Measurements from ENCODE around the gene VPS37B.

Gene VPS37B

DNA sequence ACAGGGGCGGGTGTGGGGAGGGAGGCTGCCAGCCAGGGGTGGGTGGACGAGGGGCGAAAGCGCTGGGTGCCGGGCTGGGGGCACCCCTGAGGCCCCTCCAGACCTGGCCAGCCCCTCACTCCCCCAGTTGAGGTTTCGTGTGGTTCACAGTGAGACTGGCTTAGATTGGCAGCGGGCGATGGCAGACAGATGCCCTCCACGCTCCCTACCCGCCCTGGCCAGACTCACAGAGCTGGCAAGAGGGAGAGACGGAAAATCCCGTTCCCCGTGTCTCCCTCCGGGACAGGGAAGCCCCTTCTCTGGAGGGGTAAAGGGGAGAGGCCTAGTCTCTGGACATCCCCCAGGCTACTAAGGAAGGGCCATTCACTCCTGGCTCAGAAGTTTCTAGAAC is 33.2 kb upstream of the VPS37B start:
- TF ChIP-seq, protein P1, sequence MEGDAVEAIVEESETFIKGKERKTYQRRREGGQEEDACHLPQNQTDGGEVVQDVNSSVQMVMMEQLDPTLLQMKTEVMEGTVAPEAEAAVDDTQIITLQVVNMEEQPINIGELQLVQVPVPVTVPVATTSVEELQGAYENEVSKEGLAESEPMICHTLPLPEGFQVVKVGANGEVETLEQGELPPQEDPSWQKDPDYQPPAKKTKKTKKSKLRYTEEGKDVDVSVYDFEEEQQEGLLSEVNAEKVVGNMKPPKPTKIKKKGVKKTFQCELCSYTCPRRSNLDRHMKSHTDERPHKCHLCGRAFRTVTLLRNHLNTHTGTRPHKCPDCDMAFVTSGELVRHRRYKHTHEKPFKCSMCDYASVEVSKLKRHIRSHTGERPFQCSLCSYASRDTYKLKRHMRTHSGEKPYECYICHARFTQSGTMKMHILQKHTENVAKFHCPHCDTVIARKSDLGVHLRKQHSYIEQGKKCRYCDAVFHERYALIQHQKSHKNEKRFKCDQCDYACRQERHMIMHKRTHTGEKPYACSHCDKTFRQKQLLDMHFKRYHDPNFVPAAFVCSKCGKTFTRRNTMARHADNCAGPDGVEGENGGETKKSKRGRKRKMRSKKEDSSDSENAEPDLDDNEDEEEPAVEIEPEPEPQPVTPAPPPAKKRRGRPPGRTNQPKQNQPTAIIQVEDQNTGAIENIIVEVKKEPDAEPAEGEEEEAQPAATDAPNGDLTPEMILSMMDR (IDR thresholded peaks at IDR 0.05; ENCODE audit: low read depth, low read length, missing control alignments), result no peak
- in situ Hi-C loops (cut with HindIII; ENCODE audit: low pct_ligation_motif_present, low sequenced_read_pairs), result no loop called here

DNA sequence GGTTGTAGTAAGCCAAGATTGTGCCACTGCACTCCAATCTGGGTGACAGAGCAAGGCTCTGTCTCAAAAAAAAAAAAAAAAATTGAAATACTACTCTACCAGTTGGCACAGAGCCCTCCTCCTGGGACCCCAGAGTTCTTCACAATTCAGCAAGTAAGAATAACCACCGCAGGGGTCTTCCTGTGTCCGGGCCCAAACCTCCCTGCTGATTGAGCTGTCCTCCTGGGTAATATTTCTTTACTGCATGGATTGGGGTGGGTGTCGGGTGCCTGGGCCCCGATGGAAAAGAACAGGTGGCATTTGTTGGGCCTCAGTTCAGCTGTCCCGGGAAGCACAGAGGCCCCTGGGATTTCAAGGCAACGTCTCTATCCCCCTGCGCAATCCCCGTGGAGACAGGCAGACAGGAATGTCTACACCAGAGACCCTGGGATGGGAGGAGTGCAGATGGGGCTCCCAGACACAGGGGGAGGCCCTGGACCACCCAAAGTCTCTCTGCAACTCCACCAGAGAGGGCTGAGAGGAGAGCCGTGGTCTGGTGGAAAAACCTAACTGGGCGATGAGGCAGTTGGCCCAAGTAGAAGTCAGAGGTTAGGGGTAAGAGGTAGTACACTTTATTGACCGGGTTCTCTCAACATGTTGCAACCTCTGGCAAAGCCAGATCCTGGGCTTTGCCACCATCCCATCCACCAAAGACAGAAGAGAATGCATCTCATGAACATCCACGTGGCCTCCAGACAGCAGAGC is 32.7 kb upstream of the VPS37B start:
- in situ Hi-C loops (cut with HindIII; ENCODE audit: low pct_ligation_motif_present, low sequenced_read_pairs), result no loop called here
- H3K27me3 ChIP-seq (replicated peaks), result no peaks in the 10 kb centered on the region
- DNase-seq, result no peak
- no peak overlapping the region for H3K4me3 ChIP-seq (ENCODE audit: low read depth, low read length)
- H3K36me3 ChIP-seq (replicated peaks), result no peaks in the 10 kb centered on the region
- TF ChIP-seq, protein P1 (IDR thresholded peaks at IDR 0.05; ENCODE audit: low read depth, low read length, missing control alignments), result no peak
- no peak overlapping the region for H3K27ac ChIP-seq

More for the DNA sequence above, 33.2 kb upstream of the VPS37B start:
- no peak for DNase-seq
- no peak overlapping the region for H3K4me3 ChIP-seq (ENCODE audit: low read depth, low read length)
- no peak overlapping the region for H3K27ac ChIP-seq
- H3K36me3 ChIP-seq (replicated peaks), result no peaks in the 10 kb centered on the region
- no peaks in the 10 kb centered on the region for H3K27me3 ChIP-seq (replicated peaks)

DNA sequence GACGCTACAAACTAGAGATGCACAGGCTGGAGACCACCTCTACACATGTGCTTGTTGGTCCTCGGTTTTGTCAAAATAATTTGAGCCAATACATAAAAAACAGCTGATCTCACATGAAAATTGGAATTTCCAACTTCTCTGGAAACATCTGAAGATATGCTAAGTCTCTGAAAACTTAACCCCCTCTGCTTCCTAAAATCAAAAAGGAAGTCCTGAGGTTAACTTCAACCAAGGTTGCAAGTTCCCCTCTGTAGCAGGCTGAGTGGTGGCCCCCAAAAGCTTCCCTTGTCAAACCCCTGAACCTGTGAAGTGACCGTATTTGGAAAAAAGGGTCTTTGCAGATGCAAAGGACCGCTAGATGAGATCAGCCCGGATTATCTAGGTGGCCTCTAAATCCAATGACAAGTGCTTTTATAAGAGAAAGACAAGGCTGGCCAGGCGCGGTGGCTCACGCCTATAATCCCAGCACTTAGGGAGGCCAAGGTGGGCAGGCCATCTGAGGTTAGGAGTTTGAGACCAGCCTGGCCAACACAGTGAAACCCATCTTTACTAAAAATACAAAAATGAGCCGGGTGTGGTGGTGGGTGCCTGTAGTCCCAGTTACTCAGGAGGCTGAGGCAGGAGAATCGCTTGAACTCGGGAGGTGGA is 32.0 kb upstream of the VPS37B start:
- Histone ChIP-seq H3K4me3 (ENCODE audit: low read depth, low read length) (no peak overlapping the region), H3K27ac (no peak overlapping the region), H3K36me3 (replicated peaks) (no peaks in the 10 kb centered on the region), H3K27me3 (replicated peaks) (no peaks in the 10 kb centered on the region)
- DNase-seq, result no peak
- in situ Hi-C loops (cut with HindIII; ENCODE audit: low pct_ligation_motif_present, low sequenced_read_pairs), result no loop called here
- TF ChIP-seq, protein P1 (IDR thresholded peaks at IDR 0.05; ENCODE audit: low read depth, low read length, missing control alignments), result no peak

DNA sequence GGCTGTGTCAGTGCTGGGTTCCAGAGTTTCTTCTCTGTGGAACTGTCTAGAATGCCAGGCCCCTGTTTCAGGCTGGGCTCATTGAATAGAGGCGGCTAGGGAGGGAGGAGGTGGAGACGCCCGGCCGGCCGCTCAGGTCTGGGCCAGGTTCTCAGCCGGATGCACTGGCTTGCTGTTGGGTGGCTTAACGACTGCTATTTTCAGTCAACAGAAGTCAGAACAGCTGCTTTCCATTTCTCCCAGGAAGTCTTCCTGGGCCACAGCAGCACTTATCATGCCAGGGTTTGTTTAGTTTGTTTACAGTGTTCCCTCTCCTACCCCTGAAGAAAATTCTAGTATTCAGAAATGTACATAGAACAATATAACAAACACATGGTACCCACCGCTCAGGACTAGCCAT is 26.0 kb upstream of the VPS37B start:
- H3K27ac ChIP-seq, result no peak overlapping the region
- no peak overlapping the region for H3K4me3 ChIP-seq (ENCODE audit: low read depth, low read length)
- DNase-seq, result no peak
- TF ChIP-seq, protein P1 (IDR thresholded peaks at IDR 0.05; ENCODE audit: low read depth, low read length, missing control alignments), result no peak
- in situ Hi-C loops (cut with HindIII; ENCODE audit: low pct_ligation_motif_present, low sequenced_read_pairs), result no loop called here
- no peaks in the 10 kb centered on the region for H3K27me3 ChIP-seq (replicated peaks)
- H3K36me3 ChIP-seq (replicated peaks), result no peaks in the 10 kb centered on the region

DNA sequence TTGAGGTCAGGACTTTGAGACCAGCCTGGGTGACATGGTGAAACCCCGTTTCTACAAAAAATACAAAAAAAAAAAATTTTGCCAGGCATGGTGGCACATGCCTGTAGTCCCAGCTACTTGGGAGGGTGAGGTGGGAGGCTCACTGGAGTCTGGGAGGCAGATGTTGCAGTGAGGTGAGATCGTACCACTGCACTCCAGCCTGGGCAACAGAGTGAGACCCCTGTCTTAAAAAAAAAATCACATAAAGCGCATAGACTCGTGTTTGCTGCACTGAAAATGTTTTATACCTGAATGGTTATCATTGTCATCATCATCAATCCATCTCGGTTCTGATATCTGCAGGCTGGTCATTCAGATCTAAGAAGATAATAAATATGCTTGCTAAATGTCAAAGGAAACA is 24.8 kb upstream of the VPS37B start:
- Histone ChIP-seq H3K27me3 (replicated peaks) (no peaks in the 10 kb centered on the region), H3K4me3 (ENCODE audit: low read depth, low read length) (no peak overlapping the region), H3K27ac (no peak overlapping the region), H3K36me3 (replicated peaks) (no peaks in the 10 kb centered on the region)
- TF ChIP-seq, protein P1 (IDR thresholded peaks at IDR 0.05; ENCODE audit: low read depth, low read length, missing control alignments), result no peak
- in situ Hi-C loops (cut with HindIII; ENCODE audit: low pct_ligation_motif_present, low sequenced_read_pairs), result no loop called here
- no peak for DNase-seq
